Measurements from ENCODE around the gene CYP46A1. TPM values are rescaled to one million over a fixed set of nuclear protein-coding genes. Genes with fewer than 3 reads are reported as not detected.

The CYP46A1 gene
- total RNA-seq: 0.87 and 1.2 TPM in 2 replicates

GRCh38 chr14:99683619-99684409 lies at the start of gene CYP46A1:
Gene CYP46A1 (plus strand): TSS chr14:99684298. CDS start chr14:99684418, 120 bp downstream.

GRCh38 chr14:99644723-99645544 lies 39.2 kb upstream of the CYP46A1 start, which contains the start of gene HHIPL1:
Gene HHIPL1 (plus strand): TSS chr14:99645129. CDS start chr14:99645208, 79 bp downstream.

Other genes with a start within 250 kb of the CYP46A1 start
- 159 and 195 TPM in 2 replicates for gene SETD3, start 203.4 kb upstream of the CYP46A1 start, total RNA-seq
- gene CCNK, start 202.9 kb upstream of the CYP46A1 start, total RNA-seq: 33.8 and 54.4 TPM in 2 replicates
- gene CCDC85C, start 80.1 kb upstream of the CYP46A1 start, total RNA-seq: 29.8 and 36.2 TPM in 2 replicates
- 6.7 and 7.5 TPM in 2 replicates for gene HHIPL1, start 39.2 kb upstream of the CYP46A1 start, total RNA-seq
- gene EML1, start 109.1 kb downstream of the CYP46A1 start, total RNA-seq: 8.9 and 18.5 TPM in 2 replicates

All from placental epithelial cell (primary cell).